H1 (cell line): ENCODE results near the gene RHOT1. TPM values are rescaled to one million over a fixed set of nuclear protein-coding genes. Genes with fewer than 3 reads are reported as not detected.

Source experiments
- FOSL1 ChIP-seq: IDR thresholded peaks from 2 replicates; pipeline ENCODE4 v1.6.1; 2011; ENCODE audit warnings: mild to moderate bottlenecking, low read depth, low read length, moderate library complexity; ENCODE audit not compliant: insufficient read depth
- HDAC2 ChIP-seq, 2 experiments: fragments of 300-600 bp in 1 of 2; sonication (generic) in 1 of 2; IDR thresholded peaks; 2 replicates each; pipeline ENCODE4 v1.6.1; 2011 to 2012; ENCODE audit warnings: low read depth in 2 of 2, low read length in 2 of 2, mild to moderate bottlenecking in 2 of 2, moderate library complexity in 2 of 2, borderline replicate concordance in 1 of 2, inconsistent platforms in 1 of 2
- JUND ChIP-seq: IDR thresholded peaks from 2 replicates; pipeline ENCODE4 v1.6.1; 2011; ENCODE audit warnings: mild to moderate bottlenecking, improper control_type of control experiment, low read length
- SP2 ChIP-seq: IDR thresholded peaks from 2 replicates; pipeline ENCODE4 v1.6.1; 2012; ENCODE audit warnings: mild to moderate bottlenecking, low read length, inconsistent platforms
- SUZ12 ChIP-seq: fragments of 200-600 bp; sonication (generic); IDR thresholded peaks from 2 replicates; pipeline ENCODE4 v1.6.1; 2012; ENCODE audit warnings: mild to moderate bottlenecking, inconsistent platforms, low read length, moderate library complexity, mixed read lengths
- polyA plus RNA-seq, 7 experiments: library from polyadenylated mRNA; depleted of rRNA in 3 of 7; stranded (reverse) in 5 of 7; unstranded in 2 of 7; fragments of >200 nt in 5 of 7; fragments of 200-250 nt in 2 of 7; gene quantifications; 1 replicate in 5 of 7; 2 replicates in 1 of 7; 4 replicates in 1 of 7; pipeline versions ENCODE4 v1.2.1 to v1.2.3, GENCODE V29; 2011 to 2013; ENCODE audit warnings: missing spikeins in 2 of 7, mixed read lengths in 2 of 7
- total RNA-seq: library from RNA; stranded (reverse); fragmentation: NEBNext Ultra II Directional; extraction: Animal tissue kit (Norgen Biotek cat#: 25700); gene quantifications from 2 replicates; pipeline ENCODE4 v1.2.1, GENCODE V29; 2021

RHOT1 gene
- total and polyA plus RNA-seq, 2 of the 8 experiments (the other 6 are each of a cell fraction or from before 2014, with no cell fraction given): 34.2 to 38.2 TPM

DNA sequence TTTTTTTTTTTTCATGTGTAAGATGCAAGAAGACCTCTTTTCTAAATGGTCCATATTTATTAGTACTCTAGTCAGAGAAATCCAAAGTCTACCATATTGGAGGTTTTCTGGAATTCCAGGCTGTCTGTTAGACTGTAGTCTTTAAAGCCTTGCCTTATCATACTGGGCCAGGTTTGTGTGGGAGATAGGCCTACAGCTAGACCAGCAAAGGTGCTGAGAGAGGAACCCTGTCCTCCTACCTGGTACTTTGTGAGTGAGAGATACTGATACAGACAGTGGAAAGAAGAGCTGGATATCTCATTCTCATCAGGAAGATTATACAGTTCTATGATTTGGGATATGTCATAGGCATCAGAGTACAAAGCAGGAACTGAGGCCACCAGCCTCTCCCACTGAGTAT lies 8.1 kb downstream of the RHOT1 start (continued):
- no peak for TF ChIP-seq HDAC2 (IDR thresholded peaks at IDR 0.05; ENCODE audit: borderline replicate concordance in 1 of 2, low read depth in 2 of 2, low read length in 2 of 2)
- no peak for TF ChIP-seq FOSL1
- TF ChIP-seq SUZ12: no peak
- no peak for TF ChIP-seq JUND
- TF ChIP-seq SP2: no peak
